H1 (cell line): ENCODE data around the gene HHIPL2. TPM values are rescaled to one million over a fixed set of nuclear protein-coding genes. Genes with fewer than 3 reads are reported as not detected.

Source experiments
- ATF2 ChIP-seq: IDR thresholded peaks from 2 replicates; pipeline ENCODE4 v1.6.1; 2012; ENCODE audit warnings: low read length, inconsistent platforms
- CEBPB ChIP-seq: IDR thresholded peaks from 2 replicates; pipeline ENCODE4 v1.6.1; 2012; ENCODE audit warnings: low read depth, low read length
- NANOG ChIP-seq: IDR thresholded peaks from 2 replicates; pipeline ENCODE4 v1.6.1; 2011; ENCODE audit warnings: low read length, low read depth, mild to moderate bottlenecking, inconsistent platforms; ENCODE audit not compliant: insufficient read depth, poor library complexity, severe bottlenecking
- POLR2AphosphoS5 ChIP-seq: IDR thresholded peaks from 2 replicates; pipeline ENCODE4 v1.6.1; 2011; ENCODE audit warnings: low read depth, low read length
- POU5F1 ChIP-seq: IDR thresholded peaks from 2 replicates; pipeline ENCODE4 v1.6.1; 2011; ENCODE audit warnings: low read depth, mild to moderate bottlenecking, low read length, moderate library complexity
- RBBP5 ChIP-seq: IDR thresholded peaks from 2 replicates; pipeline ENCODE4 v1.7.1; 2012; ENCODE audit warnings: low read depth, mild to moderate bottlenecking, inconsistent platforms, low read length, moderate library complexity, borderline replicate concordance
- SRF ChIP-seq: IDR thresholded peaks from 2 replicates; pipeline ENCODE4 v1.6.1; 2011; ENCODE audit warnings: mild to moderate bottlenecking, low read depth, low read length, moderate library complexity
- TAF1 ChIP-seq: IDR thresholded peaks from 2 replicates; pipeline ENCODE4 v1.6.1; 2011; ENCODE audit warnings: mild to moderate bottlenecking, low read depth, low read length
- polyA plus RNA-seq, 7 experiments: library from polyadenylated mRNA; depleted of rRNA in 3 of 7; stranded (reverse) in 5 of 7; unstranded in 2 of 7; fragments of >200 nt in 5 of 7; fragments of 200-250 nt in 2 of 7; gene quantifications; 1 replicate in 5 of 7; 2 replicates in 1 of 7; 4 replicates in 1 of 7; pipeline versions ENCODE4 v1.2.1 to v1.2.3, GENCODE V29; 2011 to 2013; ENCODE audit warnings: missing spikeins in 2 of 7, mixed read lengths in 2 of 7
- total RNA-seq: library from RNA; stranded (reverse); fragmentation: NEBNext Ultra II Directional; extraction: Animal tissue kit (Norgen Biotek cat#: 25700); gene quantifications from 2 replicates; pipeline ENCODE4 v1.2.1, GENCODE V29; 2021

Gene HHIPL2
- total and polyA plus RNA-seq, 2 of the 8 experiments (the other 6 are each of a cell fraction or from before 2014, with no cell fraction given) = 0.08 TPM; not detected in 1

- TF ChIP-seq CEBPB = no peak
- no peak for TF ChIP-seq TAF1
- TF ChIP-seq RBBP5 = no peak
- TF ChIP-seq ATF2 = no peak
- no peak for TF ChIP-seq POLR2AphosphoS5
- TF ChIP-seq POU5F1 = no peak
- TF ChIP-seq NANOG = no peak
- TF ChIP-seq SRF = no peak
Observed at GRCh38 chr1:222588135-222588534, 40.2 kb upstream of the HHIPL2 start (continued).
